Breast epithelium (tissue), 4 donors: ENCODE data around the gene PKMYT1. TPM values are rescaled to one million over a fixed set of nuclear protein-coding genes. Genes with fewer than 3 reads are reported as not detected.
A peak's percentile ranks its signal among the peaks of the same experiment; 100 is the strongest.

Experiments
- DNase-seq, 2 donors: peaks; one replicate each; pipeline ENCODE4 v3.0.0-alpha.2; 2019; ENCODE audit warnings: low spot score in 2 of 2
- H3K27ac ChIP-seq, 2 donors: fragments of 200-600 bp; sonication (generic) in 1 of 2; one replicate each; pipeline ENCODE4 v1.5.1; 2016 to 2019; ENCODE audit warnings: mild to moderate bottlenecking in 1 of 2
- H3K27me3 ChIP-seq, 2 donors: fragments of 200-600 bp; sonication (generic) in 1 of 2; one replicate each; pipeline versions ENCODE4 v1.5.1 to v1.6.0; 2017 to 2019; ENCODE audit warnings: control low read depth in 1 of 2, mild to moderate bottlenecking in 1 of 2
- H3K36me3 ChIP-seq: fragments of 200-600 bp; one replicate; pipeline ENCODE4 v1.5.1; 2019
- H3K4me1 ChIP-seq, 2 donors: fragments of 200-600 bp; sonication (generic); one replicate each; pipeline ENCODE4 v1.5.1; 2016 to 2019; ENCODE audit warnings: control low read depth in 1 of 2
- H3K4me3 ChIP-seq, 3 donors: fragments of 200-600 bp; sonication (generic); 1 replicate in 2 of 3; 2 replicates in 1 of 3; pipeline ENCODE4 v1.5.1; 2016 to 2019; ENCODE audit warnings: mild to moderate bottlenecking in 3 of 3, moderate library complexity in 2 of 3
- H3K9me3 ChIP-seq, 2 donors: fragments of 200-600 bp; sonication (generic) in 1 of 2; one replicate each; pipeline ENCODE4 v1.5.1; 2016 to 2019; ENCODE audit warnings: control low read depth in 1 of 2
- CTCF ChIP-seq, 3 donors: fragments of 450-650 bp; IDR thresholded peaks; one replicate each; pipeline ENCODE4 v1.5.1; 2016 to 2017; ENCODE audit warnings: antibody characterized with exemption in 3 of 3, mild to moderate bottlenecking in 3 of 3, moderate library complexity in 3 of 3
- POLR2A ChIP-seq: fragments of 450-650 bp; IDR thresholded peaks from one replicate; pipeline ENCODE4 v1.6.1; 2016; ENCODE audit warnings: antibody characterized with exemption, mild to moderate bottlenecking, moderate library complexity
- POLR2AphosphoS5 ChIP-seq, 3 donors: sonication (generic); formaldehyde crosslinking; IDR thresholded peaks; one replicate each; pipeline ENCODE4 v1.6.1; 2017; ENCODE audit warnings: antibody characterized with exemption in 3 of 3
- intact Hi-C: fragments of 100-400 bp; cut with DNase I; formaldehyde crosslinking; loops from one replicate; pipeline ENCODE4 v1.15.1; 2023; ENCODE audit warnings: low total_unique reads
- total RNA-seq, 3 donors: library from RNA; depleted of rRNA; stranded (reverse); fragments of >200 nt; gene quantifications; one replicate each; pipeline ENCODE4 v1.1.0, GENCODE V29; 2016

PKMYT1 gene
- total RNA-seq, 3 donors from 2014 or later: 0.66 to 1.4 (median 0.73) TPM

DNA sequence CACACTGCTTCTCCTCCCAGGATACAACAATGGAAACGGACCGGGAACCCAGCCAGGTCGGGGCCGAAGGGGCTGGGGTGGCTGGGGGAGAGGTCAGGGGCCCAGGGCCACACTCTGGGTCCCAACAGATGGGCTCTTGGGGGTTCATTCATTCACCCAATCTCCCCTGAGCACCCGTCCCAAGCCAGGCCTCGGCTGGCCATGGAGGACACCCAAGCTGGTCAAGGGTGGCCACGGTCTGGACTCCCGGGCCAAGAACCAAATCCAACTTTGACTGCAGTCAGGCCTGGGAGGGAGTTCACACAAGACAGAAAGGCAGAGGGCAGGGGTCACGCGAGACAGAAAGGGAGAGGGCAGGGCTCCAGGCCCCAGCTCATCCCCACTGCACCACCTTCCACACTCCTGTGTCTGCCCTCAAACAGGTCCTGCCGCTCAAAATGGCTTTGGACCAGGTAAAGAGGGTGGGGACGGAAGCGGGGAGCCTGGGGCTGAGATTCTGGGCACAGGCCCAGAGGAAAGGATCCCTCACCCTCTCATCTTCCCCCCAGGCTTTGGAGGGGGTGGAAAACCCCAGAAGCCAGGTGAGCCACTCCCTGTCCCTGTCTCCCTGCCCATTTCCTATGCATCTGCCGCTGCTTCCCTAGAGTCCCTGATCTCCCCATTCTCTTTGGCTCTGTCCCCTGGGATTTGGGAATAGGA lies 12.3 kb upstream of the PKMYT1 start:
- peak overlapping the region in 1 of 2 donors; percentile 21 for H3K27ac ChIP-seq
- no peaks in the 10 kb centered on the region for H3K9me3 ChIP-seq
- H3K27me3 ChIP-seq: peaks cover 0 to 3% of the 10 kb centered on the region in 2 donors
- no peak overlapping the region for H3K4me3 ChIP-seq
- H3K4me1 ChIP-seq: no peaks in the 10 kb centered on the region
- TF ChIP-seq POLR2AphosphoS5 (IDR thresholded peaks at IDR 0.05) (no peak), POLR2A (no peak), CTCF (IDR thresholded peaks at IDR 0.05) (no peak)
- intact Hi-C loops: no loop called here
- H3K36me3 ChIP-seq: no peaks in the 10 kb centered on the region
- DNase-seq: peak in 1 of 2 donors; percentile 51

DNA sequence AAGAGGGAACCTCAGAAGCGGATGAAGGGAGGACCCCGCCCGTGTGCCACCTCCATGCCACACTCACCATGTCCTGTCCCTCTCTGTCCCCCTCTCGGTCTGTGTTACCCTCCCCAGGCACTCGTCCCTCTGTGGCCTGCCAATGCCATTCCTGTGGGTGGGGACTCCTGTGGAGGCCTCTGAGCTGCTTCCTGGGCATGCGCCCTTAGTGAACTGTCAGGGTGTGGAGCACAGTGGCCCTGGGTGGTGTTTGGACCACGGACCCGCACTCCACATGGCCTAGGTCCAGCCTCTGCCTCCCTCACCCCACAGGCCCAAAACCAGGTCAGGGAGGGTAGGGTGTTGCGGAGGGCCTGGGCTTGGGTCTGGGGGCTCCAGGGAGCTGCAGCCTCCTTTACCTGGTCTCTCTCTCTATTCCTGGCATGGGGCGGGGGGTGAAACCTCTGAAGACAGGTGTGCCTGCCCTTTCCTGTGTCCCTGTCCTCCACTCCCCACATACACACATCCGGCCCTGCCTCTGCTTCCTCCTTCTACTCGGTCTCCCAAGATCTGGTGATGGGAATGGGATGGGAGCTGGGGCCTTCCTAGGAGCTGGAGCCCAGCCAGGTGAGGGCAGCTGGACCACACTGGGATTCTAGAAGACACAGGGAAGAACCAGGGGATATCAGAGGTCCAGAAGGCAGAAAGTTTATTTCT lies 11.5 kb upstream of the PKMYT1 start:
- H3K4me1 ChIP-seq: no peaks in the 10 kb centered on the region
- no peak overlapping the region for H3K27ac ChIP-seq
- intact Hi-C loops: no loop called here
- peaks cover 0 to 3% of the 10 kb centered on the region in 2 donors for H3K27me3 ChIP-seq
- TF ChIP-seq POLR2AphosphoS5 (IDR thresholded peaks at IDR 0.05) (no peak), POLR2A (no peak), CTCF (IDR thresholded peaks at IDR 0.05) (no peak)
- H3K9me3 ChIP-seq: no peaks in the 10 kb centered on the region
- DNase-seq: no peak
- no peaks in the 10 kb centered on the region for H3K36me3 ChIP-seq
- H3K4me3 ChIP-seq: no peak overlapping the region

DNA sequence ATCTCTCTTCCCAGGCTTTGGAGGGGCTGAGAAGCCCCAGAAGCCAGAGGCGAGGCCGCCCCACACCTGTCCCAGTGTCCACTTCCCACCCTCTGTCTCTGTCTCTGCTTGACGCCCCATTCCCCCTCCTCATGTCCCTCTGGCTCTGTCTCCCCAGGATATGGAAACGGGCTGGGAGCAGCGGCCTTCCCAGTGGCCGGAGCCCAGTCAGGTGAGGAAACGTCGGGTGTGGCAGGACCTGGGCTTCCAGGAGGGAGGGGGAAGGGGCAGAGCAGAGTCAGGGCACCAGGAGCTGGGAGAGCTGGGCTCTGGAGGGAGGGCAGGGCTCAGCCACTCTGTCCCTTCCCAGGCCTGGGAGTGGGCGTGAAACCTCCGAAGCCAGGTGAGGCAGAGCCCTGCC lies 10.6 kb upstream of the PKMYT1 start:
- Histone ChIP-seq H3K9me3 (no peaks in the 10 kb centered on the region), H3K36me3 (no peaks in the 10 kb centered on the region), H3K4me1 (no peaks in the 10 kb centered on the region), H3K27me3 (peaks cover 0 to 3% of the 10 kb centered on the region in 2 donors), H3K27ac (no peak overlapping the region), H3K4me3 (no peak overlapping the region)
- DNase-seq: no peak
- TF ChIP-seq POLR2A (no peak), POLR2AphosphoS5 (IDR thresholded peaks at IDR 0.05) (no peak), CTCF (IDR thresholded peaks at IDR 0.05) (no peak)
- intact Hi-C loops: no loop called here

DNA sequence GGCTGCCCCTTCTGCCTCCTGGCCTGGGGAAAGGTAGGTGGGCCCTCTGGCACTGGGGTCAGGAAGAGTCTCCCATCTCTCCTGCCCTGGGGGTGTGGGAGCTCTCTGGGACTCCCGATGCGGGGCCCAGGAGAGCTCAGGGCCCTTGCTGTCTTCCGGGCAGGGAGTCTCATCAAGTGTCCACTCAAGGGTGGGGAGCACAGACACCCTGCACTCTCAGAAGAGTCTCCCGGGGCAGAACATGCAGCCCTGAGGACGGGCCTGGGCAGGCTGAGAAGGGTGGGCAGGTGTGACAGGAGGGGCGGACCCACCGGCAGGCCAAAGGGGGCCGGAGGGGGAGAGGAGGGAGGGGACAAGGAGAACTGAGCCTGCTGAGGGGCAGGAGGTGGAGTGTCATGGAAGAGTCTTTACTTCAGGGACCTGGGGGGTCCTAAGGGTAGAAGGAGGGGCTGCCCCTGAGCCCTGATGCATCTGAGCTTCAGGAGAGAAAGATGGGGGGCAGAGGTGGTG lies 8.4 kb upstream of the PKMYT1 start:
- peaks cover 0 to 3% of the 10 kb centered on the region in 2 donors for H3K27me3 ChIP-seq
- no peak overlapping the region for H3K4me3 ChIP-seq
- no peaks in the 10 kb centered on the region for H3K9me3 ChIP-seq
- H3K27ac ChIP-seq: no peak overlapping the region
- intact Hi-C loops: no loop called here
- TF ChIP-seq CTCF (IDR thresholded peaks at IDR 0.05) (no peak), POLR2A (no peak), POLR2AphosphoS5 (IDR thresholded peaks at IDR 0.05) (no peak)
- no peaks in the 10 kb centered on the region for H3K36me3 ChIP-seq
- H3K4me1 ChIP-seq: peaks cover 0 to 4% of the 10 kb centered on the region in 2 donors
- no peak for DNase-seq

GRCh38 chr16:2987833-2988232 lies 7.6 kb upstream of the PKMYT1 start:
- Histone ChIP-seq H3K9me3 (no peaks in the 10 kb centered on the region), H3K27me3 (peaks cover 0 to 3% of the 10 kb centered on the region in 2 donors), H3K27ac (no peak overlapping the region), H3K4me3 (no peak overlapping the region), H3K4me1 (peaks cover 0 to 6% of the 10 kb centered on the region in 2 donors), H3K36me3 (no peaks in the 10 kb centered on the region)
- TF ChIP-seq POLR2A: no peak
- no peak for TF ChIP-seq POLR2AphosphoS5 (IDR thresholded peaks at IDR 0.05)
- no peak for TF ChIP-seq CTCF (IDR thresholded peaks at IDR 0.05)
- intact Hi-C loops: no loop called here
- DNase-seq: no peak
